RKO (cell line): Measurements from ENCODE around the gene TRIM14.
A peak's percentile ranks its signal among the peaks of the same experiment; 100 is the strongest.
"Not testable (repeated sequence)": the region's sequence is repeated elsewhere in the genome, so short reads cannot be mapped to it uniquely, and the experiment has no call there.

Experiments used
- DNase-seq: peaks from one replicate; pipeline ENCODE4 v3.0.0-alpha.2; 2016; ENCODE audit warnings: low spot score

TRIM14 gene

GRCh38 chr9:98083566-98084183, 35.3 kb downstream of the TRIM14 start:
- DNase-seq, result no peak

GRCh38 chr9:98083061-98083501, 35.9 kb downstream of the TRIM14 start:
- DNase-seq, result no peak

- DNase-seq, result peak; percentile 44
Measured at GRCh38 chr9:98081477-98082219, 37.4 kb downstream of the TRIM14 start.

- DNase-seq, result no peak
Measured at GRCh38 chr9:98080780-98081179, 38.2 kb downstream of the TRIM14 start.

GRCh38 chr9:98080326-98080725, 38.7 kb downstream of the TRIM14 start:
- DNase-seq, result no peak

GRCh38 chr9:98078895-98079294, 40.1 kb downstream of the TRIM14 start:
- no peak for DNase-seq

- DNase-seq, result not testable (repeated sequence)
Measured at GRCh38 chr9:98076514-98076890, 42.5 kb downstream of the TRIM14 start.

GRCh38 chr9:98075332-98075805, 43.7 kb downstream of the TRIM14 start:
- DNase-seq, result no peak

GRCh38 chr9:98074115-98074990, 44.7 kb downstream of the TRIM14 start:
- DNase-seq, result peak; percentile 71

GRCh38 chr9:98071737-98072136, 47.3 kb downstream of the TRIM14 start:
- no peak for DNase-seq

GRCh38 chr9:98070704-98071103, 48.3 kb downstream of the TRIM14 start:
- DNase-seq, result no peak

- no peak for DNase-seq
Measured at GRCh38 chr9:98069551-98069950, 49.5 kb downstream of the TRIM14 start.

- no peak for DNase-seq
Measured at GRCh38 chr9:98067184-98067583, 51.8 kb downstream of the TRIM14 start.

- no peak for DNase-seq
Measured at GRCh38 chr9:98066235-98066634, 52.8 kb downstream of the TRIM14 start.

- DNase-seq, result no peak
Measured at GRCh38 chr9:98064623-98065392, 54.2 kb downstream of the TRIM14 start.

- no peak for DNase-seq
Measured at GRCh38 chr9:98062161-98062560, 56.9 kb downstream of the TRIM14 start.

GRCh38 chr9:98057138-98057799, 61.8 kb downstream of the TRIM14 start:
- DNase-seq, result peak; percentile 70

GRCh38 chr9:98056269-98057137, 62.5 kb downstream of the TRIM14 start, which contains the start of gene NANS:
Gene NANS (plus strand): TSS chr9:98056732. CDS start chr9:98056809, 77 bp downstream.
- DNase-seq, result peak; percentile 100

- no peak for DNase-seq
Measured at GRCh38 chr9:98054376-98054951, 64.6 kb downstream of the TRIM14 start.

- DNase-seq, result no peak
Measured at GRCh38 chr9:98050351-98050750, 68.7 kb downstream of the TRIM14 start.
